Natural killer cell (primary cell): ENCODE results near the gene ZNF639. TPM values are rescaled to one million over a fixed set of nuclear protein-coding genes. Genes with fewer than 3 reads are reported as not detected.

Experiments
- ATAC-seq, 3 donors: fragments of 150-1000 bp in 2 of 3; fragments of 200-7000 bp in 1 of 3; cut with Tn5 transposase; 1 replicate in 1 of 3; 2 replicates in 2 of 3; pipeline ENCODE4 v1.10.0; 2021; ENCODE audit warnings: mild to moderate bottlenecking in 2 of 3, moderate library complexity in 2 of 3
- DNase-seq, 2 donors: peaks; one replicate each; pipeline versions ENCODE4 v3.0.0 to v3.0.0-alpha.2; 2013 to 2021; ENCODE audit warnings: mixed read lengths in 1 of 2
- H3K27ac ChIP-seq: one replicate; pipeline ENCODE4 v1.5.1; 2013; ENCODE audit warnings: mild to moderate bottlenecking, low read length
- H3K27me3 ChIP-seq: one replicate; pipeline ENCODE4 v1.6.1; 2013; ENCODE audit warnings: low read length; ENCODE audit not compliant: control insufficient read depth, insufficient read depth
- H3K36me3 ChIP-seq: one replicate; pipeline ENCODE4 v1.6.1; 2013; ENCODE audit warnings: low read length; ENCODE audit not compliant: control insufficient read depth, insufficient read depth
- H3K4me1 ChIP-seq: one replicate; pipeline ENCODE4 v1.6.1; 2013; ENCODE audit warnings: low read length; ENCODE audit not compliant: control insufficient read depth, insufficient read depth
- H3K4me3 ChIP-seq: one replicate; pipeline ENCODE4 v1.5.1; 2013; ENCODE audit warnings: low read length
- H3K9me3 ChIP-seq: one replicate; pipeline ENCODE4 v1.6.1; 2013; ENCODE audit warnings: low read length; ENCODE audit not compliant: control insufficient read depth, insufficient read depth
- H3K27ac Mint-ChIP-seq, 2 donors: one replicate each; pipeline ENCODE4 v1.8.0; 2022; ENCODE audit warnings: mild to moderate bottlenecking in 2 of 2, mixed read lengths in 2 of 2, moderate library complexity in 1 of 2
- H3K27me3 Mint-ChIP-seq, 2 donors: one replicate each; pipeline ENCODE4 v1.8.0; 2022; ENCODE audit warnings: low read depth in 2 of 2, mixed read lengths in 2 of 2
- H3K36me3 Mint-ChIP-seq: one replicate; pipeline ENCODE4 v1.8.0; 2022; ENCODE audit warnings: mixed read lengths
- H3K4me1 Mint-ChIP-seq, 2 donors: one replicate each; pipeline ENCODE4 v1.8.0; 2022; ENCODE audit warnings: mixed read lengths in 2 of 2
- H3K4me3 Mint-ChIP-seq: one replicate; pipeline ENCODE4 v1.8.0; 2022; ENCODE audit warnings: mild to moderate bottlenecking, moderate library complexity, mixed read lengths
- H3K9me3 Mint-ChIP-seq, 2 donors: one replicate each; pipeline ENCODE4 v1.8.0; 2022; ENCODE audit warnings: mixed read lengths in 2 of 2
- WGBS: methylation state at CpG from one replicate; pipeline ENCODE4 v1.1.7; 2013; ENCODE audit warnings: missing lambda C conversion rate; ENCODE audit not compliant: insufficient coverage; 5-methylcytosine and 5-hydroxymethylcytosine counted together
- intact Hi-C: fragments of 100-400 bp; cut with micrococcal nuclease; formaldehyde crosslinking; loops from one replicate; pipeline ENCODE4 v1.14.2; 2022
- total RNA-seq, 4 donors: library from RNA; stranded (reverse); fragments of 120-200 nt in 1 of 4; gene quantifications; one replicate each; pipeline versions ENCODE4 v1.2.3 to v1.2.4, GENCODE V29; 2013 to 2022
- TF ChIP-seq, protein P1 (sequence below): fragments of 200-600 bp; IDR thresholded peaks from one replicate; pipeline ENCODE4 v1.8.0; 2022; ENCODE audit warnings: antibody characterized with exemption

ZNF639 gene
- total RNA-seq, 3 donors from 2014 or later (not counting 1 experiment from before 2014, with no cell fraction given) = 51.8 to 54.5 (median 53.5) TPM

- Mint-ChIP-seq H3K4me1 (peaks cover 6 to 27% of the 10 kb centered on the region in 2 donors), H3K27me3 (no peaks in the 10 kb centered on the region), H3K27ac (no peak overlapping the region), H3K36me3 (peaks cover 17% of the 10 kb centered on the region), H3K9me3 (no peaks in the 10 kb centered on the region), H3K4me3 (no peak overlapping the region)
- TF ChIP-seq, protein P1, sequence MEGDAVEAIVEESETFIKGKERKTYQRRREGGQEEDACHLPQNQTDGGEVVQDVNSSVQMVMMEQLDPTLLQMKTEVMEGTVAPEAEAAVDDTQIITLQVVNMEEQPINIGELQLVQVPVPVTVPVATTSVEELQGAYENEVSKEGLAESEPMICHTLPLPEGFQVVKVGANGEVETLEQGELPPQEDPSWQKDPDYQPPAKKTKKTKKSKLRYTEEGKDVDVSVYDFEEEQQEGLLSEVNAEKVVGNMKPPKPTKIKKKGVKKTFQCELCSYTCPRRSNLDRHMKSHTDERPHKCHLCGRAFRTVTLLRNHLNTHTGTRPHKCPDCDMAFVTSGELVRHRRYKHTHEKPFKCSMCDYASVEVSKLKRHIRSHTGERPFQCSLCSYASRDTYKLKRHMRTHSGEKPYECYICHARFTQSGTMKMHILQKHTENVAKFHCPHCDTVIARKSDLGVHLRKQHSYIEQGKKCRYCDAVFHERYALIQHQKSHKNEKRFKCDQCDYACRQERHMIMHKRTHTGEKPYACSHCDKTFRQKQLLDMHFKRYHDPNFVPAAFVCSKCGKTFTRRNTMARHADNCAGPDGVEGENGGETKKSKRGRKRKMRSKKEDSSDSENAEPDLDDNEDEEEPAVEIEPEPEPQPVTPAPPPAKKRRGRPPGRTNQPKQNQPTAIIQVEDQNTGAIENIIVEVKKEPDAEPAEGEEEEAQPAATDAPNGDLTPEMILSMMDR = no peak
- Histone ChIP-seq H3K9me3 (no peaks in the 10 kb centered on the region), H3K36me3 (peaks cover 56% of the 10 kb centered on the region), H3K27me3 (no peaks in the 10 kb centered on the region), H3K4me1 (no peaks in the 10 kb centered on the region), H3K27ac (no peak overlapping the region), H3K4me3 (no peak overlapping the region)
- WGBS = 100% methylated on average over 1 of the region's 1 CpG
- DNase-seq (no peak), ATAC-seq (no peak)
- intact Hi-C loops = no loop called here
These were observed 33.2 kb downstream of the ZNF639 start for GRCh38 chr3:179355996-179356395.

- 93% methylated on average over 3 of the region's 5 CpGs for WGBS
- H3K4me3 Mint-ChIP-seq = no peak overlapping the region
- H3K9me3 Mint-ChIP-seq = no peaks in the 10 kb centered on the region
- H3K36me3 ChIP-seq = peaks cover 64% of the 10 kb centered on the region
- no peak overlapping the region for H3K4me3 ChIP-seq
- no peak for ATAC-seq
- peaks cover 8% of the 10 kb centered on the region for H3K36me3 Mint-ChIP-seq
- no peak overlapping the region for H3K27ac Mint-ChIP-seq
- no peak for DNase-seq
- H3K9me3 ChIP-seq = no peaks in the 10 kb centered on the region
- TF ChIP-seq, protein P1 = no peak
- no peaks in the 10 kb centered on the region for H3K4me1 Mint-ChIP-seq
- H3K27me3 Mint-ChIP-seq = no peaks in the 10 kb centered on the region
- H3K4me1 ChIP-seq = no peaks in the 10 kb centered on the region
- intact Hi-C loops = no loop called here
- no peaks in the 10 kb centered on the region for H3K27me3 ChIP-seq
- H3K27ac ChIP-seq = no peak overlapping the region
These were observed 40.5 kb downstream of the ZNF639 start for GRCh38 chr3:179363332-179363731.

GRCh38 chr3:179369621-179370020, 46.8 kb downstream of the ZNF639 start:
- H3K4me1 ChIP-seq = no peaks in the 10 kb centered on the region
- H3K9me3 ChIP-seq = no peaks in the 10 kb centered on the region
- H3K4me1 Mint-ChIP-seq = no peaks in the 10 kb centered on the region
- no peaks in the 10 kb centered on the region for H3K27me3 ChIP-seq
- DNase-seq (no peak), ATAC-seq (no peak)
- no peaks in the 10 kb centered on the region for H3K27me3 Mint-ChIP-seq
- no peaks in the 10 kb centered on the region for H3K9me3 Mint-ChIP-seq
- H3K36me3 ChIP-seq = peaks cover 57% of the 10 kb centered on the region
- no peak overlapping the region for H3K4me3 Mint-ChIP-seq
- WGBS = no CpG with 5 or more reads among the region's 1 CpG
- no peak overlapping the region for H3K27ac Mint-ChIP-seq
- H3K4me3 ChIP-seq = no peak overlapping the region
- TF ChIP-seq, protein P1 = no peak
- intact Hi-C loops = no loop called here
- H3K36me3 Mint-ChIP-seq = peaks cover 8% of the 10 kb centered on the region
- no peak overlapping the region for H3K27ac ChIP-seq

GRCh38 chr3:179373938-179374337, 51.1 kb downstream of the ZNF639 start:
- no peak overlapping the region for H3K4me3 ChIP-seq
- no peaks in the 10 kb centered on the region for H3K9me3 ChIP-seq
- H3K36me3 ChIP-seq = peaks cover 58% of the 10 kb centered on the region
- 93% methylated on average over 4 of the region's 6 CpGs for WGBS
- Mint-ChIP-seq H3K9me3 (no peaks in the 10 kb centered on the region), H3K27me3 (no peaks in the 10 kb centered on the region), H3K27ac (no peak overlapping the region), H3K4me1 (no peaks in the 10 kb centered on the region), H3K36me3 (no peaks in the 10 kb centered on the region), H3K4me3 (no peak overlapping the region)
- no peak overlapping the region for H3K27ac ChIP-seq
- no peaks in the 10 kb centered on the region for H3K27me3 ChIP-seq
- ATAC-seq (no peak), DNase-seq (no peak)
- H3K4me1 ChIP-seq = no peaks in the 10 kb centered on the region
- intact Hi-C loops = no loop called here
- TF ChIP-seq, protein P1 = no peak
